ENCODE measurements around the gene RILPL1.

RILPL1 gene

DNA sequence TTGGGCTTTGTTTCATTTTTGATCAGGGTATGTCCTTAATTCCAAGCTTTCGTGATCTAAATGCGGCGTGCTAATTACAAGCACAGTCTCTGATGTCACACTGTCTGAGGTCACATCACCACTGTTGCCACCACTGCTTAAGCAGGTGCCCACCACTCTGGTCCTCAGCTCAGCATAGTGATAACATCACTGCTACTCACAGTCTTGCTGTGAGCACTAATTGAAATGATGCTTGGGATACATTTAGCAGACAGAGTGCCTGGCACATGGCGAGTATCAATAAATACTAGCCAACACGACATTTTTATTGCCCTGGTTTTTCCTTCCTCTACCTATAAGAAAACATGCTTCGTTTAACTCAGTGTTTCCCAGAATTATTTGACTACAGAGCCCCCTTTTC lies 104.9 kb downstream of the RILPL1 start:
- no peak for DNase-seq (ENCODE audit: low read depth)

DNA sequence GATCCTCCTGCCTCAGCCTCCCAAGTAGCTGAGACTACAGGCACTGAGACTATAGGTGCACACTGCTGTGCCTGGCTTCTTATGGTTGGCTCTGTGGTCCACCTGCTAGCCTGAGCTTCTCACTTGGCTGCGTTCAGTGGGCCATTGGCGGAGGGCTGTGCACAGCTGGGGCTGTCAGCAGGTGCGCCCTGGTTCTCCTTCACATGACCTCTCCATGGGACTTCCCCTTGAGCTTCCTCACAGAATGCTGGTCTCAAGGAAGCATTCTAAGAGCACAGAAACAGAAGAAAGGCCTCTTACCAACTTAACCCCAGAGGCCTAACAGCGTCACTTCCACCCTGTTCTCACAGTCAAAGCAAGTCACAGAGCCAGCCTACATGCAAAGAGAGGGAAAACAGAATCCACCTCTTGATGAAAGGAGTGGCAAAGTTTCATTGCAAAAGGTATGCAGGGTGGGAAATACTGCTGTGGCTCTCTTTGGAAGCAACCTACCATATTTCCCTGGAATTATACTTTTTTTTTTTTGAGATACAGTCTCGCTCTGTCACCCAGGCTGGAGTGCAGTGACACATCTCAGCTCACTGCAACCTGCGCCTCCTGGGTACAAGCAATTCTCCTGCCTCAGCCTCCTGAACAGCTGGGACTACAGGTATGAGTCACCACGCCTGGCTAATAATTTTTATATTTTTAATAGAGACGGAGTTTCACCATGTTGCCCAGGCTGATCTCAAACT lies 106.3 kb downstream of the RILPL1 start:
- peak; percentile 39 for DNase-seq (ENCODE audit: low read depth)

DNA sequence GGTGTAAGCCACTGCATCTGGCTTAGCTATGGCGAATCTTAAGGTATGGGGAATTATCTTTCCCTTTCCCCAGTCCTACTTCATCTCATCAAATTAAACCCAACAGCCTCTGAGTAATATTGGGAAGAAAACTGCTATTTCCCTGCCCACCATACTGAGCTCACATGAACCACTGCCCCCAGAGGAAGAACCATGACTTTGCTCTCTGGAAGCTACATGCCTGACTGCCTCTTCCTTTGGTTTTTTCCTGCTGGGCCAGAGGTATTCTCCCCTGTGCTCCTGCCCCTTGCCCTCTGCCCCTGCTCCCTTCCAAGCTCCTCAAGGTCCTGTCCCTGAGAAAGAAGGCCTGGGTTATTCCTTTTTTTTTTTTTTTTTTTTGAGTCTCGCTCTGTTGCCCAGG lies 112.2 kb downstream of the RILPL1 start:
- no peak for DNase-seq (ENCODE audit: low read depth)

Measured in T-helper 22 cell (primary cell).